Mammary microvascular endothelial cell (primary cell): ENCODE results near the gene ZNF148. TPM values are rescaled to one million over a fixed set of nuclear protein-coding genes. Genes with fewer than 3 reads are reported as not detected.

ENCODE experiments used
- total RNA-seq: library from RNA; depleted of rRNA; stranded (reverse); fragments of >200 nt; gene quantifications from 2 replicates; pipeline ENCODE4 v1.2.3, GENCODE V29; 2015

Gene ZNF148, protein sequence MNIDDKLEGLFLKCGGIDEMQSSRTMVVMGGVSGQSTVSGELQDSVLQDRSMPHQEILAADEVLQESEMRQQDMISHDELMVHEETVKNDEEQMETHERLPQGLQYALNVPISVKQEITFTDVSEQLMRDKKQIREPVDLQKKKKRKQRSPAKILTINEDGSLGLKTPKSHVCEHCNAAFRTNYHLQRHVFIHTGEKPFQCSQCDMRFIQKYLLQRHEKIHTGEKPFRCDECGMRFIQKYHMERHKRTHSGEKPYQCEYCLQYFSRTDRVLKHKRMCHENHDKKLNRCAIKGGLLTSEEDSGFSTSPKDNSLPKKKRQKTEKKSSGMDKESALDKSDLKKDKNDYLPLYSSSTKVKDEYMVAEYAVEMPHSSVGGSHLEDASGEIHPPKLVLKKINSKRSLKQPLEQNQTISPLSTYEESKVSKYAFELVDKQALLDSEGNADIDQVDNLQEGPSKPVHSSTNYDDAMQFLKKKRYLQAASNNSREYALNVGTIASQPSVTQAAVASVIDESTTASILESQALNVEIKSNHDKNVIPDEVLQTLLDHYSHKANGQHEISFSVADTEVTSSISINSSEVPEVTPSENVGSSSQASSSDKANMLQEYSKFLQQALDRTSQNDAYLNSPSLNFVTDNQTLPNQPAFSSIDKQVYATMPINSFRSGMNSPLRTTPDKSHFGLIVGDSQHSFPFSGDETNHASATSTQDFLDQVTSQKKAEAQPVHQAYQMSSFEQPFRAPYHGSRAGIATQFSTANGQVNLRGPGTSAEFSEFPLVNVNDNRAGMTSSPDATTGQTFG
- 16.0 and 16.6 TPM in 2 replicates for total RNA-seq

DNA sequence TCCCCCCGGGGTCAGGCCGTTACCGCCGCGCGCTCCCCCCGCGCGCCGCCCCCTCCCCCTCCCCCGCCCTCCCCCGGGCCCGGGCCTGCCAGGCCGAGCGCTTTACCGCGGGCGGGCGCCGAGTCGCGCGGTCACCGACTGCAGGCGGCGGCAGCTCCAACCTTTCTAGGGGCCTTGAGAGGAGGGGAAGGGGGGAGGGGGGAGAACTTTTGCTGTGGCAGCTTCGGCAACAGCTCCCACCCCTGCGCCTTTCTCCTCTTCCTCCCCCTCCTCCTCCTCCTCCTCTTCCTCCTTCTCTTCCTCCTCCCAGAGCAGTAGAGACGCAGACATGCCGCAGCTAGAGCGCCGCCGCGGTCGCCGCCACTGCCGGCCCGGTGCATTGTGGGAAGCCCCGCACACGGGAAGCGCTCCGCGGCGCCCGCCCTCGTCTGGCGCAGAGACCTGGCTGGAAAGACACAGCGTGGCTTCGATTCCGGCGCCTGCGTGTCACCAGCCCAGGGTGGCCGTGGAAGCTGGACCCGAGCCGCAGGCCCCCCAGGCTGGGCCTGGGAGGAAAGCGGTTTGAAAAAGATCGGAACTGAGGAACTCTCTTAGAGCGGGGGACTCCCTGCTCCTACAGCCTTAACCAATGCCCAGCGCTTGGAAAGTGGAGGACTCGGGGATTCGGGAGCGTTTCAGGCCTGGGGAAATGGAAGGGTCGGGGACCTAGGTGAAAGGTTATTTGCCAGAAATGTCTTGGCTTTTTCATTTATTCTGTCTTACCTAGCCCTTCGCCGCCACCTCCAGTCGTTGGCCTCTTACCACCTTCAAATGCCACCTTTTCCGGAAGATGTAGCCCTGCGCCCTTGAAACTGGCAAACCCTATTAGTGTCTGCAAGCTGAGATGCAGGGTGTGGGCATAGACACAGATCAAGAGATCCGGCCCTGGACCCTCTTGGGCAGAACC is at the start of gene ZNF148:
ZNF148 (minus strand) TSS at position 330 of the 946 bp plus-strand sequence. CDS start 61,685 bp downstream, outside the sequence.

DNA sequence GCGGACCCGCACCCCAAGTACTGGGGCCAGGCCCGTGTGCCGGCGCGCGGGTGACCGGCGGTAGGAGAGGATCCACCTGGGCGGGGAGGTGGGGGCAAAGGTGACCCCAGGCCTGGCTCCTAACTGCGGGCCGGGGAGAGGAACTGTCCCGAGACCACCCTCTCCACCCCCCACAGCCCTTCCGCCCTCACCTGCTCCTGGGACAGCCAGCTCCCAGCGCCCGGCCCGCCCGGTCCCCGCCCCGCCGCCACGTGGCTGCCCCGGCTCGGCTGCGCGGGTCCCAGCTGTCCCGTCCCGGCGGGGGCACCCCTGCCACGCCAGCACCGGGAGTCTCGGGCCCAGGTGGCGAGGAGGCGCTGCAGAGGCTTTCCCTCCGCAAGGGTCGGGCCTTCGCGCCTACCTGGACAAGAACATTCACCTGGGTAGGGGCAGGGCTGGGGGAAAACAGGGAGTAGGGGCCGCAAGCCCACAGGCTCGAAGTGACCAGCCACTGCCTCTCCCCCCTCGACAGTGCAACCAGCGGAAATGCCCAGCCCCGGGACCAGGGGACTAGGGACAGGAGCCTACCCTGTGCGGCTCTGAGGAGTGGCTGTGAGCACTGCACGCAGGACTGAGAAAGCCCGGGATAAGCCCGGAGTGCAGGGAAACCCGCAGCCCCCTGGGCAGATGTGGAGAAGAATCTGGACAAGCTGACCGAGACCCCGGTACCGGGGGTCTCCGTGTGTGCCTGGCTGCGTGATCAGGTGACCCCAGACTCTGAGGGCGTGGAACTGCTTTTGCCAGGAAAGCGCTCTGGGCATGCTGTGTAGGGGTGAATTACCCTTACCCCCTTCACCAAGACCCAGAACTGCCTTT is 162.4 kb downstream of the ZNF148 start, which contains the start of gene SLC12A8:
SLC12A8 (minus strand) TSS at position 240 of the 855 bp plus-strand sequence. CDS start 1,399 bp downstream, outside the sequence.

Other genes with a start within 250 kb of the ZNF148 start
- gene SLC12A8, start 162.6 kb downstream of the ZNF148 start, total RNA-seq = 0.27 and 0.74 TPM in 2 replicates
- 36.3 and 36.5 TPM in 2 replicates for gene SNX4, start 144.9 kb upstream of the ZNF148 start, total RNA-seq
- 8.2 and 9.5 TPM in 2 replicates for gene OSBPL11, start 220.2 kb upstream of the ZNF148 start, total RNA-seq